Measurements from ENCODE around the gene SLC11A1.

SLC11A1 gene

DNA sequence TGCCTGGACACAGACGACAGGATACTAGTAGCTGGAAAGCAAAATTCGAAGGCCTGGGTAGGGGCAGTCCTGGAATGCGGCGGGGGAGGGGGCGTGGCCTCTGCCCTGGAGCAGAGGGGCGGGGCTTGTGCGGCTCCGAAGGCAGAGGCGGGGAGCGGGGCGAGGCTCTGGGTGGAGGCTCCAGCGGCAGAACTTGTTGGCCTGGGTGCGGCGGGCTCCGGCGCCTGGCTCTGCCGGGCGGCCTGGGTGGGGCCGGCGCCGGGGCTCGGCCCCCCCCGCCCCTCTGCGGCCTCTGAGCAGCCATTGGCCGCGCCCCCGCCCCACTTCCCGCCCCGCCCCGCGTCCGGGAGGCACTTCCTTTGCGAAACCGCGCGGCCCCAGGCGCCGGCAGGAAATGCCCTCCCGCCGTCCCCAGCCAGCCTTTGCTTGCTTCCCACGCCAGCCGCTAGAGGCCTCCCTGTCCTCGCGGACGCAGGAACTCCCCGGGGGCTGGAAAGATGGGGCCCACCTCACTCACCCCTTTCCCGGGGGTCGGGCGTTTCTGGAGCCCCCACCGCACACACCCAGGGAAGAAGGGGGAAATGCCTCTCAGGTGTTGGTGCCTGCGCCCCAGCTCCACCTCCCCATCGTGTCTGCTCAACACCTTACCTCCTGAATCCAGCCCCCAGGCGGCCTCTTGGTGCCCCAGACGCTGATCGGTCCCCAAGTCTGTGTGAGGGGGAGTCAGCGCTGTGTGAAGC is 24.3 kb downstream of the SLC11A1 start:
- DNase-seq, result peak; percentile 94

DNA sequence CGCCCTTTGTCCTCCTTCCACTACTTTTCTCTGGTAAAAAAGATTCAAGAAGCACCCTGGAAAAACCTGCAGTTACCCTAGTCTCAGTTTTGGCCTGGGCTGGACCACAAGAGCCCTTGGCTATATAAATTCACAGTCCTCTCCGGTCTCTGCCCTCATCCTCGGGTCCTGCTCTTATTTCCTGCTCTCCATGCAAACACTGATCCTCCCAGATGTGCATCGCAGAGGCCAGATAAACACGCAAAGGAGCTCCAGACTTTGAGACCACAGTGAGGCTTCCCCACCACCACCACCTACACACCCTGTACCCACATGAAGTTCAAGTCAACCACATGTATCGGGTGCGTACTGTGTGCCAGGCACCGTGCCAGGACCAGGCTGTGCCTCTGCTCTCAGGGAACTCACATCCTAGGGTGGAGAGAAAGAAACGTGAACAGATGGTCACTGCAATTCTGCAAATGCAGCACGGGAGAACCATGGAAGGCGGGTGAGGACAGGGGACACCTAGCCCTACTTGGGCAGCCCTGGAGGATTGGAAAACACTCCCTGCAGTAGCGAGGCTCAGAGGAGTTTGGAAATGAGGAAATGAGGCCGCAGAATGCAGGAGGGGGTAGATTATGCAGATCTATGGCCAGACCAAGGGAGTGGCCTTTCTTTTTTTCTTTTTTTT is 25.0 kb downstream of the SLC11A1 start:
- peak; percentile 77 for DNase-seq

DNA sequence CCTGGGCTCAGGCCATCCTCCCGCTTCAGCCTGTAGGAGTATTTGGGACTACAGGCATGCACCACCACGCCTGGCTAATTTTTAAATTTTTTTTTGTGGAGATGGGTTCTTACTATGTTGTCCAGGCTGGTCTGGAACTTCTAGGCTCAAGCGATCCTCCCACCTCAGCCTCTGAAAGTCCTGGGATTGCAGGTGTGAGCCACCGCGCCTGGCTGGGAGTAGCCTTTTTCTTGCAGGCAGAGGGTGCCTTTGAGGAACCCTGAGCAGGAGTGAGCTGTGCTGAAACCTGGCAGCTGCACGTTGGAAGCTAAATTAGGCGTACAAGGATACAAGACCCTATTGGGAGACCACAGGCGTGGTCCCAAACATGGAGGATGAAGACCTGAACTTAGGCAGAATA is 25.6 kb downstream of the SLC11A1 start:
- DNase-seq, result no peak

DNA sequence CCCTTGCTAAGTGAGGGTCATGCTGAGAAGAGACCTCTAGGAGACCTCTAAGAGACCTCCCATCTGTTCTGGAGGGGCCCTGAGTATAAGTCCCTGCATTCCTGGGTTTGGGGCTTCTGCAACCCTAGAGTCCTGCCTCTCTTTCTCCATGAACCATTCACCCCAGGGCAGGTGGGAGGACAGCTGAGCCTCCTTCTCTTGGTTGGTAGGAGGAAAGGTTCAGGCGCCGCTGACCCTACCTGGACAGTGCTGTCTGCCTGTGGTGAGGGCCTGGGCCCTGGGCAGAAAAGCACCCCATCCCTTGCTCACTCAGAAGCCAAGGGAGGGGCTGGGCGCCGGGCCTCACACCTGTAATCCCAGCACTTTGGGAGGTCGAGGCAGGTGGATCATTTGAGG is 36.2 kb downstream of the SLC11A1 start:
- DNase-seq, result no peak

DNA sequence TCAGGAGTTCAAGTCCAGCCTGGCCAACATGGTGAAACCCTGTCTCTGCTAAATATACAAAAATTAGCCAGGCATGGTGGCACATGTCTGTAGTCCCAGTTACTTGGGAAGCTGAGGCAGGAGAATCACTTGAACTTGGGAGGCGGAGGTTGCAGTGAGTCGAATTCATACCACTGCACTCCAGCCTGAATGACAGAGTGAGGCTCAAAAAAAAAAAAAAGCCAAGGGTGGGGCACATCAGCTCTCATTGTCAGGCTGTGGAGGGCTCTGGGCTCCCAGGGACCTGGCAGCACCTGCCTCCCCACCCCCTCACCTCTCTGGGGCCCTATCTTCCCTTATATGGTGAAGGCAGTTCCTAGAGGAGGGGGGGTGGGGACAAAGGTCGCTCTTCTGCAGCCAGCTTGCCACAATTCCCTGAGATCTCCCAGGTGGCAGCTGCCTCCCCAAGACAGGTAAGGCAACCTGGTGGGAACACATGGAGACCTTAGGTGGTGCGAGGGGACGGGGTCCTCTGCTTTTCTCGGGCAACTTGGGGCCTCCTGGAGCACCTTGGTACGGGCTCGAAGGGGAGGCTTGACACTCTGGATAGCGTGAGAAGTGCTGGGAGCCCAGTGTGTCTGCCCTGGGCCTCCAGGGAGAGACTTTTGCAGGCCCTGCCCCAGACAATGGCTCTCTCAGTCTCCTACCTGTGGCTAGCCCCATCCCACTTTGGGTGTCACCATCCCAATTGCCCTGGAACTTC is 36.8 kb downstream of the SLC11A1 start, which contains the start of gene VIL1:
VIL1 (plus strand) TSS at position 407 of the 742 bp plus-strand sequence. CDS start 4,656 bp downstream, outside the sequence.
- DNase-seq, result no peak

DNA sequence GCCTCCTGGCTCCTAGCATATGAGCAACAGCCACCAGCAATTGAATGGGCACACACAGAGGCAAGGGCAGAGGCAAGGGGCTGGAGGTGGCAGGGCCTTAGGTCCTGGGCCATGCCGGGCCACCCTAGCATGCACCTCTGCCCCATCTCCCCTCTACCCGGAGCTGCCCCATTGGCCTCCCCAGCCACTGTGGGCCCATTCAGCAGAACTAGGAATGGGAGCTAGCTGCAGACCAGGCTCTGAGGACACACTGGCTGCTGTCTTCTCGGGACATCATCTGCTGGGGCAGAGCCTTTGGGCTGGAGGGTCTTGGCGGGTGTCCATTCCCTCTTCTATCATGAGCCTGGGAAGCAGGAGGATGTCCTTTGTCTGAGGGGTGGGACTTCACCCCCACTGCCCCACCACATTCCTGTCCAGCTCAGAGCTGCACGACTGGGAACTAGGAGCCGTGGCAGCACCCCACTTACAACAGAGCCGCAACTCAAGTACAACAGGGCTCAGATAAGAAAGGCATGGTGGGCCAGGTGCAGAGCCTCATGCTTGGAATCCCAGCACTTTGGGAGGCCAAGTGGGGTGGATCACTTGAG is 37.6 kb downstream of the SLC11A1 start:
- no peak for DNase-seq

DNA sequence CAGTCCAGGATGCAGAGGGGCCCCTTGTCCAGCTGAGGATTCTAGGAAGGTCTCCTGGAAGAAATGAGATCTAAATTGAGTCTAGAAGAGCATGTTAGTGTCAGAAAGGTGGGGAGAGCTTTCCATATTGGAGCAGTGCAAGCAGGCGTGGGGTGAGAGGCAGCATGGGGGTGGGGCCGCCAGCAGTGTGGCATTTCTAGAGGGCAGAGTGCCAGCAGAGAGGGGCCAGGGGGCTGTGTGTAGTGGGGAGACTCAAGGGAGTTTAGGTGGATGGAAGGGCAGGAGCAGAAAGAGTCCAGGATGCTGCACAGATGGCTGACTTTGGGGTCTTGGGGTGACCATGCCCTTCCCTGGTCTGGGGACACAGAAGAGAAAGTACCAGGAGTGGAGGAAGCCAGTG is 39.0 kb downstream of the SLC11A1 start:
- DNase-seq, result no peak

DNA sequence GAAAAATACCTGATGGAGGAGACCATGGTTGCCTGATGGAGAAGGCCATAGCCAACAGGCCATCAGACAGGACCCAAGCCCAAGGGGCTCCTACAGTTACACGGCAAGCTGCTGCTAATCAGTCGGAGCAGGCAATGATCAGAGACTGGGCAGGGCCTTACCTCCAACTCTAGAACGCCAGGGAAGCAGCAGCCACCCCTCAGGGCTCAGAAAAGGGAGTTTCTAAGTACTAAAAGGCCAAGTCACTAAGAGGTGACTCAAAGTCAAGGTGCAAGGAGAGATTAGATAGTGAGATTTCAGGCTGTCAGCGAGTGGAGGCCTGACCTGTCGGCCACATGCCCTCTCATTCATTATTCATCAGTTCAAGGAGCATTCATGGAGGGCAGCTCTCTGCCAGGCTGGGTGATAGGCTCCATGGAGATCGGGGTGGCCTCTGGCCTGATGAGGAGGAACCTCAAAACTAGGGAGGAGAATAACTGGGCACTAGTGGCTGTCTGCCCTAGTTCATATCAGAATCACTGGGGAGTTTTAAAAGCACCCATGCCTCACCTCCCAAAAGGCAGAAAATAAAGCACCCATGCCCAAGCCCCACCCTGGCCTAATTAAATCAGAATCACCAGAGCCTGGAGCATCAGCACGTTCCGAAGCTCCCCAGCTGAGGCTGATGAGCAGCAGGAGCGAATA is 40.5 kb downstream of the SLC11A1 start:
- no peak for DNase-seq

DNA sequence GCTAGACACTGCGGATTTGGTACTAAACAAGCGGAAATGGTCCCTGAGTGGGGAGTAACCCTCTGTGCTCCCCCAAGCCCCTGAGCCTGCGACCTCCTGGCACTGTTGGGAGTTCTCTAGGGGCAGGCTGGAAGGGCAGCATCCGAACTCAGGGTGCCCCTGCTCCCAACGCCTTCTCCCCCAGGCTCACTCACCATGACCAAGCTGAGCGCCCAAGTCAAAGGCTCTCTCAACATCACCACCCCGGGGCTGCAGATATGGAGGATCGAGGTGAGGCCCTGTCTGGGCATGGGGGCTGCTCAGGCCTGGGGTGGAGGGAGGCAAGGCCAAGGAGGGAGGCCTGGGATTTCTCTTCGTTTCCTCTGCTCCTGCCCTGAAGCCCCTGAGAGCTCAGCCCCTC is 41.5 kb downstream of the SLC11A1 start:
- DNase-seq, result no peak

DNA sequence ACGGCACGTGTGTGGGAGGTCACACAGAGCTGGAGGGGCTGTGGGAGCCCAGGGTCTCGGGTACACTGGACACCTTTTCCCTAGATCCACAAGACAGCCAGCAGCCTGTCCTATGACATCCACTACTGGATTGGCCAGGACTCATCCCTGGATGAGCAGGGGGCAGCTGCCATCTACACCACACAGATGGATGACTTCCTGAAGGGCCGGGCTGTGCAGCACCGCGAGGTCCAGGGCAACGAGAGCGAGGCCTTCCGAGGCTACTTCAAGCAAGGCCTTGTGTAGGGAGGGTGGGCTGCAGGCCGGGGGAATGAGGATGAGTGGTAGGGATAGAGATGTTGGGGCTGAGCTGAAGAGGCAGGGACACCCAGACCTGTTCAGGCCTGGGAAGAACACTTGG is 43.5 kb downstream of the SLC11A1 start:
- no peak for DNase-seq

DNA sequence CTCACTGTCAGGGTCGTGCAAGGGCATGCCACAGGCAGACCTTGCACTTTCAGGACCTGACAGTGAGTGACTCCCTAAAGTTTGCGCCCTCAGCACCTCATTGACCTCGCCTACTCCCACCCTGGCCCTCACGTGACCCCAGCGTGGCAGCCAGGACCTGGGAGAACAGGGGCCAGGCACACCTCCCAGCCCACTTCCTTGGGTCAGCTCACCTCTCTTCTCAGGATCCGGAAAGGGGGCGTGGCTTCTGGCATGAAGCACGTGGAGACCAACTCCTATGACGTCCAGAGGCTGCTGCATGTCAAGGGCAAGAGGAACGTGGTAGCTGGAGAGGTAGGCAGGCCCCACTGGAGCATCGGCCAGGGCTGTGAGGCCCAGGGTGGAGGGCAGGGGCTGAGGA is 45.7 kb downstream of the SLC11A1 start:
- no peak for DNase-seq

DNA sequence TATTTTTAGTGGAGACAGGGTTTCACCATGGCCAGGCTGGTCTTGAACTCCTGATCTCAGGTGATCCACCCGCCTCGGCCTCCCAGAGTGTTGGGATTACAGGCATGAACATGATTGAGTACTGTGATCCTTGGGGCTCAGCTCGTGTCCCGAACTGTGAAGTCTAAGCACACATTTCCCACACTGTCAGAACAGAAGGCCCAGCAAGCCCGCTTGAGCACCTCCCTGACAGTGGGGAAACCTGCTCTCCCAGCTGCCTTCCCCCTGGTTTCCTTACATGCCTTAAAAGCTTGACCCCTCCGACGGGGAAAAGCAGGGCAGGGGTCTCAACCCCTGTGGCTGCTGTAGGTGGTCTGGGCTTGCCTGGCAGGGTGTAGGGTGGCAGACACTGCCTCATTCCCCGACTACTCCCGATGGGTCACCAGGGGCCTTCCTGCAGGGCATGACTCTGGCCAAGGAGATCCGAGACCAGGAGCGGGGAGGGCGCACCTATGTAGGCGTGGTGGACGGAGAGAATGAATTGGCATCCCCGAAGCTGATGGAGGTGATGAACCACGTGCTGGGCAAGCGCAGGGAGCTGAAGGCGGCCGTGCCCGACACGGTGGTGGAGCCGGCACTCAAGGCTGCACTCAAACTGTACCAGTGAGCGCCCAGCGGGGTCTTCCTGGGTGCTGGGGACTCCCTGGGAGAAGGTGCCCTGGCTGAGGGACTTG is 46.9 kb downstream of the SLC11A1 start:
- no peak for DNase-seq

DNA sequence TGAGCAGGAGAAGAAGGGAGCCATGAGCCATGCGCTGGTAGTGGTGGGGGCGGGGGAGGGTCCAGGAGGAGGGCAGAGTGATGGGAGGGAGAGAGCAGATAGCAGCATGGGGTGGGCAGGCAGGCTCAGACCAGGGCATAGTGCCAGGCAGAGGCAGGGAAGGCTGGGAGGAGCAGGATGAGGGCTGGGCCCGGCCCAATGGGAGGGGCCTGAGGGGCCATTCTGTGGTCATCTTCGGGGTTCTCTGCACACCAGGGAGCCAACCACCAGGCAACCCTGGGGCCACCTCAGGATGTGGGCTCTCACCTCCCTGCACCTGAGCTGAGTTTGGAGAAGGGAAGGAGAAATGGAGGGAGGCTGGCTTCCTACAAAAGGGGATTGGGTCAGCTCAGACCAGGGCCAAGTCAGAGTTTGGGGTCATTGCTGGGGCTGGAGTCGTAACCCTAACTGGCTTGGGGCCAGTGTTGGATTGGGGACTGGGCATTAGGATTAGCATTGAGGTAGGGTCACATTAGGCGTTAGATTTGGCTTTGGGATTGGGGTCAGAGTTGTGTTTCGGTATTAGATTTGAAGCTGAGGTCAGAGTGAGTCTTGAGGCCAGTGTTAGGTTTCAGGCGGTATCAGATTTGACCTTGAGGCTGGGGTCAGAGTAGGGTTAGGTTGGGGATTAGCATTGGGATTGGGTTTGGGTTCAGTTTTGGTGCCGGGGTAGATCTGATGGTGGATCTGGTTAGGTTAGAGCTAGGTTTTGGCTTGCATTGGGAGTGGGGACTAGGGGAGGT is 48.0 kb downstream of the SLC11A1 start:
- DNase-seq, result no peak

DNA sequence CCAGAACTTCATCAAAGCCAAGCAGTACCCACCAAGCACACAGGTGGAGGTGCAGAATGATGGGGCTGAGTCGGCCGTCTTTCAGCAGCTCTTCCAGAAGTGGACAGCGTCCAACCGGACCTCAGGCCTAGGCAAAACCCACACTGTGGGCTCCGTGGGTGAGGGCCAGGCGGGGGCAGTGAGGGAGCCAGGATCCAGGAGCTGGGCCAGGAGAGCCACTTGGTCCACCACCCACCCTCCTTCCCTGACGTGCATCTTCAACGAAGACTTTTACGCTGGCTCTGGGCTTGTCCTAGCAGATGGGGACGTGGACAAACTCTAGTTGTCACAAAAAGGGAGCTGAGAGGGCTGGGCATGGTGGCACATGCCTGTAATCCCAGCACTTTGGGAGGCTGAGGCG is 48.6 kb downstream of the SLC11A1 start:
- no peak for DNase-seq

DNA sequence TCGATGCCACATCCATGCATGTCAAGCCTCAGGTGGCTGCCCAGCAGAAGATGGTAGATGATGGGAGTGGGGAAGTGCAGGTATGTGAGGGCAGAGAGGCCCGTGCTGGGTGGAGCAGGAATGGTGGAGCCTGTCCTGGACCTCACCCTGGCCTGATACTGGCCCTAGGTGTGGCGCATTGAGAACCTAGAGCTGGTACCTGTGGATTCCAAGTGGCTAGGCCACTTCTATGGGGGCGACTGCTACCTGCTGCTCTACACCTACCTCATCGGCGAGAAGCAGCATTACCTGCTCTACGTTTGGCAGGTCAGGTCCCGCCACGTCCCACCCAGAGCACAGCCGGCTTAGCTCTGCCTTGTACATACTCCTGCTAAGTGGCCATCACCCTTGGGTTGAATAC is 49.8 kb downstream of the SLC11A1 start:
- DNase-seq, result no peak

DNA sequence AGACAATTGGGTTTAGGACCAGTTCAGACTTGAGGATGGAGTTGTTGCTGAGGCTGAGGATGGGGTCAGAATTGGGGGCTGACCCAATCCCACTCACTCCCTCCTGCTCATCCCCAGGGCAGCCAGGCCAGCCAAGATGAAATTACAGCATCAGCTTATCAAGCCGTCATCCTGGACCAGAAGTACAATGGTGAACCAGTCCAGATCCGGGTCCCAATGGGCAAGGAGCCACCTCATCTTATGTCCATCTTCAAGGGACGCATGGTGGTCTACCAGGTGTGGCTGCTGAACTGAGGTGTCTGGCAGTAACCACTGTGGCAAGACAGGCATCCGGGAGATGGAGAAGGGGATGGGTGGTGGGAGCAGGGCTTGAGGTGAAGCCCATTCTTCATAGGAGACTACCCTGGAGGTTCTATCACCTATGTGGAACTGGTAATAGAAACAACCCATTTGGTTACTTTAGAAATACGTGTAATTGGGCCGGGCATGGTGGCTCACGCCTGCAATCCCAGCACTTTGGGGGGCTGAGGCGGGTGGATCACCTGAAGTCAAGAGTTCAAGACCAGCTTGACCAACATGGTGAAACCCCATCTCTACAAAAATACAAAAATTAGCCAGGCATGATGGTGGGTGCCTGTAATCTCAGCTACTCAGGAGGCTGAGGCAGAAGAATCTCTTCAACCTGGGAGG is 50.7 kb downstream of the SLC11A1 start:
- no peak for DNase-seq

DNA sequence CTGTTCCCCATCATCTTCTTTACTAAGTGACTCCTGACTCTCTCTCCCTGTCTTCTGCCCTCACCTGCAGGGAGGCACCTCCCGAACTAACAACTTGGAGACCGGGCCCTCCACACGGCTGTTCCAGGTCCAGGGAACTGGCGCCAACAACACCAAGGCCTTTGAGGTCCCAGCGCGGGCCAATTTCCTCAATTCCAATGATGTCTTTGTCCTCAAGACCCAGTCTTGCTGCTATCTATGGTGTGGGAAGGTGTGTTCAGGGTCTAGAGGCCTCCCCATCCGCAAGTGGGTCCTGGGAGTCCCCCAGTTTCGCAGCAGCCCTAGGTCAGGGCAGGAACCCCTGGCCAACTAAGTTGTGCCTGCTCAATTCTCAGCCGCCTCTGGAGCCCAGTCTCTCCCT is 52.4 kb downstream of the SLC11A1 start:
- no peak for DNase-seq

DNA sequence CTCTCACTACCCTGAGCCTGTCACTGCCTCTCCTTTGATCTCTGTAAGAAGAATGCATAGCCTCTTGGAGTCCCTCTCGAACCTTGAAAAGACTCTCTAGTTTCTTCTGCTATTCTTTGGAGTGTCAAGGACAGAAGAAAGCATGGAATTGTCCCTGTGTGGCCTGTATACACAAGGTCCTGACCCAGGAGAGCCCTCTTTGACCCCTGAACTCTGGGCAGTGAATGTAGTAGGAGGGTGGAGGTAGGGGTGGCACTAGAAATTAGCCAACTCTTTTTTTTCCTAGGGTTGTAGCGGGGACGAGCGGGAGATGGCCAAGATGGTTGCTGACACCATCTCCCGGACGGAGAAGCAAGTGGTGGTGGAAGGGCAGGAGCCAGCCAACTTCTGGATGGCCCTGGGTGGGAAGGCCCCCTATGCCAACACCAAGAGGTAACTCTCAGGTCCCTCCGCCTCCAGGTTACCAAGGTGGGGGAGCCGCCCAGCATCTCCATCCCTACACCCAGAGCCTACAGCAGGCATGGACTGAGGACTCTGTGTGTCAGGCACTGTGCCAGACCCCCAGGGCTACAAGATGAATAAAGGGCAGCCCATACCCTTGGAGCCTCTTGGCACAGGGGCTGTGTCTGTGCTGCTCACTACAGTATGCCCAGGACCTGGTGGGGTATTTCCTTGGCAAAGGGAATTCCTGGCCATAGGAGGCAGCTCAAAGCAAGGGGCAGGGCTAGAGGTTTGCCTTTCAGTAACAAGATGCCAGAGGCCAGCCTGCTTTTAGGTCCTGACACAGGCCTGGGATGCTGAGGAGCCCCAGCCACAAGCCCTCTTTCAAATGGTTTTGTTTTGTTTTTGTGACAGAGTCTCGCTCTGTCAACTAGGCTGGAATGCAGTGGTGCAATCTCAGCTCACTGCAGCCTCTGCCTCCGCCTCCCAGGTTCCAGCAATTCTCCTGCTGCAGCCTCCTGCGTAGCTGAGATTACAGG is 53.2 kb downstream of the SLC11A1 start:
- no peak for DNase-seq

DNA sequence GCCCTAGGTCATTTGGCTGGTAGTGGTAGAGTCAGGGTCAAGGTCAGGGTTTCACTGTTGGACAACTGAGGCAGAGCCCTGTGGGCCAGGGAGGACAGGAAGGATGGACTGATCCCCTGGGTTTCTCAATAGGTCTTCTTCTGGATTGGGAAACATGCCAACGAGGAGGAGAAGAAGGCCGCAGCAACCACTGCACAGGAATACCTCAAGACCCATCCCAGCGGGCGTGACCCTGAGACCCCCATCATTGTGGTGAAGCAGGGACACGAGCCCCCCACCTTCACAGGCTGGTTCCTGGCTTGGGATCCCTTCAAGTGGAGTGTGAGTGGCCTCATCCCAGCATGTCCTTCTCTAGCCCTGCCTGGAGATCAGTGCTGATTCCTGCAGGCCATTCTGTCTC is 54.9 kb downstream of the SLC11A1 start:
- no peak for DNase-seq

DNA sequence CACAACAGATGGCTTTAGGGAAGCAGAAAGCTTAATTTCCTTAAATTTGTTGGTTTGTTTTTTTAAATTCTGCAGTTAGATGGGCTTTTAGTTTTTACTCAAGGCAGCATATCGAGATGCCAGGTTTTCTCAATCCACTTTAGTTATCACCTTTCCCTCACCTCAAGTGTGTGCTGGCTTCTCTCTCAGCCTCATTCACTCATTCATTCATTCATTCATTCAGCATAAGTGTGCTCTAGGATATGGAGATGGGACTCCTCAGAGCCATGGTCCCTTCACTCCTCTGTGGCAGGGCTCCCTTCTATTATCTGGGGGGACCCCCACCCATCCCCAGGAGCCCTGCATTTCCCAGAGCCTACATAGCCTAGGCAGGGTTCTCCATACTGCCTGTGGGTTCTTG is 55.9 kb downstream of the SLC11A1 start:
- DNase-seq, result no peak
